PFSK-1 (cell line): ENCODE measurements around the gene SPINDOC.

Experiments
- FOXP2 ChIP-seq: optimal IDR thresholded peaks from 2 replicates; pipeline ENCODE3; 2011; ENCODE audit warnings: borderline replicate concordance, control low read depth, inconsistent platforms; ENCODE audit not compliant: insufficient read depth; ENCODE audit errors: extremely low read length, extremely low read depth
- POLR2AphosphoS5 ChIP-seq: IDR thresholded peaks from 2 replicates; pipeline ENCODE4 v1.6.1; 2012; ENCODE audit warnings: low read depth, mild to moderate bottlenecking, control low read depth, low read length, moderate library complexity
- REST ChIP-seq, 2 experiments: IDR thresholded peaks; 2 replicates each; pipeline versions ENCODE4 v1.6.1 to v1.8.0; 2011 to 2012; ENCODE audit warnings: low read depth in 2 of 2, low read length in 2 of 2, control low read depth in 1 of 2, inconsistent platforms in 1 of 2, mild to moderate bottlenecking in 1 of 2, moderate library complexity in 1 of 2; ENCODE audit not compliant: insufficient read depth in 1 of 2
- SIN3A ChIP-seq: IDR thresholded peaks from 2 replicates; pipeline ENCODE4 v1.6.1; 2012; ENCODE audit warnings: mild to moderate bottlenecking, low read length, moderate library complexity, borderline replicate concordance; ENCODE audit not compliant: insufficient read depth
- TAF1 ChIP-seq: IDR thresholded peaks from 2 replicates; pipeline ENCODE4 v1.6.1; 2012; ENCODE audit warnings: low read length, control low read depth, borderline replicate concordance; ENCODE audit not compliant: insufficient read depth

GRCh38 chr11:63853476-63853875 lies 40.2 kb downstream of the SPINDOC start:
- no peak for TF ChIP-seq TAF1
- TF ChIP-seq POLR2AphosphoS5: no peak
- no peak for TF ChIP-seq REST (IDR thresholded peaks at IDR 0.05; ENCODE audit: insufficient read depth in 1 of 2, low read depth in 2 of 2, low read length in 2 of 2)
- no peak for TF ChIP-seq SIN3A
- no peak for TF ChIP-seq FOXP2
